AG09309 (cell line): ENCODE results near the gene ABRACL.
"Not testable (repeated sequence)": the region's sequence is repeated elsewhere in the genome, so short reads cannot be mapped to it uniquely, and the experiment has no call there.

ENCODE experiments used
- DNase-seq: peaks from one replicate; pipeline ENCODE4 v3.0.0-alpha.2; 2010; ENCODE audit warnings: low read depth
- H3K4me3 ChIP-seq: 2 replicates; pipeline ENCODE4 v1.5.1; 2011; ENCODE audit warnings: mild to moderate bottlenecking, low read depth, low read length, moderate library complexity; ENCODE audit not compliant: control insufficient read depth
- TF ChIP-seq, protein P1 (sequence below): IDR thresholded peaks from 2 replicates; pipeline ENCODE4 v1.5.1; 2011; ENCODE audit warnings: mild to moderate bottlenecking, low read depth, low read length, inconsistent platforms; ENCODE audit not compliant: insufficient read depth, control insufficient read depth; ENCODE audit errors: missing control alignments

ABRACL gene

DNA sequence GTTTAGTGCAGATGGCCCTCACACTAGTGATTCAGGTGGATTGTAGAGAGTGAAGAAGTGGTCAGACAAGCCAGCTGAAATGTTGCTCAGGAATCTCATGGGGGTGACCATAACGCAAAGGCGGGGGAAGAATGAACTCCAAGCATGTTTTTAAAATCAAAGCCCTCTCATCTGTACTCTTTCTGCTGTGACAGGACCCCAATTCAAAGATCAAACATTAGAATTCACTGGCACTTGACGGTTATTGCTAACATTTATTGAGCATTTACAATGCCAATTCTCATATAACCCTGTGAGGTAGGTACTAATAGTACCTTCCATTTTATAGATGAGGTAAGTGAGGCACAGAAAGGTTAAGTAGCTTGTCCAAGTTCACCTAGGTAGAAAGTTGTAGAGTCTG, 15.7 kb downstream of the ABRACL start:
- DNase-seq, result no peak
- H3K4me3 ChIP-seq, result no peak overlapping the region
- TF ChIP-seq, protein P1, sequence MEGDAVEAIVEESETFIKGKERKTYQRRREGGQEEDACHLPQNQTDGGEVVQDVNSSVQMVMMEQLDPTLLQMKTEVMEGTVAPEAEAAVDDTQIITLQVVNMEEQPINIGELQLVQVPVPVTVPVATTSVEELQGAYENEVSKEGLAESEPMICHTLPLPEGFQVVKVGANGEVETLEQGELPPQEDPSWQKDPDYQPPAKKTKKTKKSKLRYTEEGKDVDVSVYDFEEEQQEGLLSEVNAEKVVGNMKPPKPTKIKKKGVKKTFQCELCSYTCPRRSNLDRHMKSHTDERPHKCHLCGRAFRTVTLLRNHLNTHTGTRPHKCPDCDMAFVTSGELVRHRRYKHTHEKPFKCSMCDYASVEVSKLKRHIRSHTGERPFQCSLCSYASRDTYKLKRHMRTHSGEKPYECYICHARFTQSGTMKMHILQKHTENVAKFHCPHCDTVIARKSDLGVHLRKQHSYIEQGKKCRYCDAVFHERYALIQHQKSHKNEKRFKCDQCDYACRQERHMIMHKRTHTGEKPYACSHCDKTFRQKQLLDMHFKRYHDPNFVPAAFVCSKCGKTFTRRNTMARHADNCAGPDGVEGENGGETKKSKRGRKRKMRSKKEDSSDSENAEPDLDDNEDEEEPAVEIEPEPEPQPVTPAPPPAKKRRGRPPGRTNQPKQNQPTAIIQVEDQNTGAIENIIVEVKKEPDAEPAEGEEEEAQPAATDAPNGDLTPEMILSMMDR, result no peak

DNA sequence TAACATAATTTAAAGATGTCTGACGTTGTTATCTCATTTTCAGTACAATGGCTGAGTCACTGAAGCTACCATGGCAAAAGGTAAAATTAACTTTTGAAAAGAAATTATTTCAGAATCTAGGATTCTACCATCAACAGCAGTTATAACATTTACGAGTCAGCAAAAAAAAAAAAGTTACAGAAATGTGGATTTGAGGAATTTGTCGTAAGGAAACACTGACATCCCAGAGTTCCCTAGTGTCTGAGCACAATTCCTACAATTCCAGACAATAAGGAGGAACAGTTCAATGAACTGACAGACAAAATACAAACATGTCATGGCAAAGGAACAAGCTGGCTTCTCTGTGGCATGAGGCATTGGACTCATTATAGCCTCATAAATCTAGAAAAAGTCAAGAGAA, 19.1 kb downstream of the ABRACL start:
- no peak for DNase-seq
- H3K4me3 ChIP-seq, result no peak overlapping the region

DNA sequence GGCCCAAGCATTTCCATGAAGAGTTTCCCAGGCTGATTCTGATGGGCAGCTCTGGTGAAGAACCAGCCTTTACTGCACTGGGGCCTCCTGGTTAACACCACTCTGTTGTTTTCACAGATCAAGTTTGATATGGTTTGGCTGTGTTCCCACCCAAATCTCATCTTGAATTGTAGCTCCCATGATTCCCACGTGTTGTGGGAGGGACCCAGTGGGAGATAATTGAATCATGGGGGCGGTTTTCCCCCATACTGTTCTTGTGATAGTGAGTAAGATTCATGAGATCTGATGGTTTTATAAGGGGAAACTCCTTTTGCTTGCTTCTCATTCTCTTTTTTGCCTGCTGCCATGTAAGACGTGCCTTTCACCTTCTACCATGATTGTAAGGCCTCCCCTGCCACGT, 20.4 kb downstream of the ABRACL start:
- H3K4me3 ChIP-seq, DNase-seq: not testable (repeated sequence)

More for the DNA sequence above, 19.1 kb downstream of the ABRACL start:
- TF ChIP-seq, protein P1, result no peak

DNA sequence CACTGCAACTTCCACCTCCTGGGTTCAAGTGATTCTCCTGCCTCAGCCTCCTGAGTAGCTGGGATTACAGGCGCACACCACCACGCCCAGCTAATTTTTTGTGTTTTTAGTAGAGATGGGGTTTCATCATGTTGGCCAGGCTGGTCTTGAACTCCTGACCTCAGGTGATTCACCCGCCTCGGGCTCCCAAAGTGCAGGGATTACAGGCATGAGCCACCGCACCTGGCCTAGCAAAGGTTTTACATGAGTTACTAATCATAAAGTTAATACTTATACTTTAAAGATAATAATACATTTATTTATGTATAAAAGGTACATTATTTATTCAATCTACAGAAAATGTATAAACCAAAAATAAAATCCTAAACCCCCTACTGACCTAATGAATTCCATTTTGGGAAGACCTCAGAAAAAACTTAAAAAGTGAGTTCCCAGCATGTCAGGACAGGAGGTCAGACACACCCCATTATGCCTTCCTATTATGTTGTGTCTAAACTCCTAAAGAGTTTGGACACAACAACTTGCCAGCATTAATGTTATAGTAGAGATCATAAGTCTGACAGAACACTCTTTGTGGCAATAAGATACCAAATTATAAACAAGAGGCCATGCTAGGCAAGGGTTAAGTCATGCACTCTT, 21.7 kb downstream of the ABRACL start:
- not testable (repeated sequence) for H3K4me3 ChIP-seq, DNase-seq

DNA sequence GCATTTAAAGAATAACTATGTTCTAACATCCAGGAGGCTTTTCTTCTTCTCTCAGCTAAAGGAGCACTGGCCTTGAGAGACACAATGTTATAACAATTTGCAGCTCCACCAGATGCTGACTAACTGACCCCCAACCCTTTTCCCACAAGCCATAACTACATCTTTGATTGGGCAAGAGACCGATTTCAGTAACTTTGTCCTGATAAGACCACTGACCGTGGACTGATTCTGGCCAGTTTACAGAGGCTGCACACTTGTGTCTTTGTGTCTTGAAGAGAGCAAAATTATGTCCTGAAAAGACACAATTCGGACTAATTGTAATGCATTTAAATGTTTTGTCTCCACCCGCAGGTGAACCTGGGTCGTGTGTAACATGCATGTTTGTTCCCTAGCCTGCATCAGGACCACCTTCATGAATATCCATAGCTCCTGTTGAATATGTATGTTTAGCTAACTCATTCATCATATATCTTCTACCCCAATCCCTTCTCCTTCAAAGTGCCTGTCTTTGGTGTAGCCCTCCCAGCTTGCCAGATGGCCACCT, 22.3 kb downstream of the ABRACL start:
- DNase-seq, result no peak
- no peak overlapping the region for H3K4me3 ChIP-seq
- TF ChIP-seq, protein P1, result no peak

DNA sequence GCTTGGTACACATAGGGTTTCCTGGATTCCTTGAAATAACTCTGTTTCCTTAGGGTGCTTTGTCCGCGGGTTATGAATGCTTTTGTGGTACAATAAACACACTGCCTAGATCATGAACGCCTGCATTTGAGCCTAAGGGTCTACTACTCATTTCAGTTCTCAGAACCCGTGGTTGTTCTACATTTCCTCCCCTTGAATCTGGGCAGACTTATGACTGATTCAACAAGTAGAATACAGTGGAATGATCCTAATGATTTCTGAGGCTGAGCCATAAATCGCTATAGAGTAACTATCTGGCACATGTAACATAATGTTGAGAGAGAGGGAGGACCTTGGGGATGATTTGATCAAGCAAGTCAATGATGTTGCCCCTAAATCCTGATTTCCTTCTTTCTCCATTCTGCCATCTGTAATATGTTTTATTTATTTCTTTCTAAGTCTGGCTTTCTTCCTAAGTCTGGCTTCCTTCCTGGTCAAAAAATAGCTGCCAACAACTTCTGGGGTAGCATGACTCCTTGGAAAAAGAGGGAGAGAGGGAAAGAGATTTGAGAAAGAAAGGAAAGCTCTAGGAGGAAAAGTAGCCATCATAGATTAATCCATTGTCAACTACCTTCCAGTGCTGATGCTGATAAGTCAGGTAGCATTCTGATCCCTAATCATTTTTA, 23.0 kb downstream of the ABRACL start:
- no peak overlapping the region for H3K4me3 ChIP-seq
- DNase-seq, result no peak
- TF ChIP-seq, protein P1, result no peak

DNA sequence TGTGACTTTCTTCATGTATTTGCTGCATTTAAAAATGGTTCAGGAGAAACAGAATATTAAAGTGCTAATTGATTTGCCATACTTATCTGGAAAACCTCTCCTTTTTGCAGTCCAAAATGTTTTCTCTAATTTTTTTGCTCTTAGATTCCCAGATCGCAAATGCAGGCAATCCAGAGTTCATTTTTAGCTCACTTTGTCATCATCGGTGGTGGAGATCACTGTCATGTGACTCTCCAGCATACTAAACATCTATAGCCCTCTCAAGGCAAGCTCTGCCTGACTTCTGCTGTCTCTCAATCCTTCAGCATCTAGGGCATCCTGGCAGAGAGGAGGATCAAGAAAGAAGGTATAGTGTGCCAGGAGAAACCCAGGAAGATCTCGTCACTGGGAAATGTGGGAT, 24.8 kb downstream of the ABRACL start:
- H3K4me3 ChIP-seq, result no peak overlapping the region
- TF ChIP-seq, protein P1, result no peak
- no peak for DNase-seq
